GM12892 (cell line): ENCODE results near the gene LMX1B.

Source experiments
- DNase-seq: peaks from one replicate; pipeline ENCODE4 v3.0.0; 2011; ENCODE audit not compliant: insufficient read length
- FAIRE-seq: peaks from 2 replicates; lab custom pipeline; 2011; peaks lifted over from hg19 to GRCh38; lab: Jason Lieb, UNC
- POLR2A ChIP-seq: IDR thresholded peaks from 2 replicates; pipeline ENCODE4 v1.6.1; 2011; ENCODE audit warnings: low read depth, low read length, control low read depth
- POLR2AphosphoS5 ChIP-seq: IDR thresholded peaks from 2 replicates; pipeline ENCODE4 v1.6.1; 2011; ENCODE audit warnings: low read depth, low read length, control low read depth
- TAF1 ChIP-seq: IDR thresholded peaks from 2 replicates; pipeline ENCODE4 v1.6.1; 2011; ENCODE audit warnings: low read depth, mild to moderate bottlenecking, control low read depth, low read length, borderline replicate concordance

Gene LMX1B

GRCh38 chr9:126630458-126631237 lies 16.9 kb downstream of the LMX1B start:
- FAIRE-seq, result no peak
- no peak for DNase-seq
- TF ChIP-seq POLR2AphosphoS5, result no peak
- no peak for TF ChIP-seq TAF1
- TF ChIP-seq POLR2A, result no peak

- TF ChIP-seq TAF1 (no peak), POLR2A (no peak), POLR2AphosphoS5 (no peak)
- FAIRE-seq (no peak), DNase-seq (no peak)
Measured at GRCh38 chr9:126631254-126631653, 17.5 kb downstream of the LMX1B start.

GRCh38 chr9:126633881-126634558 lies 20.3 kb downstream of the LMX1B start:
- FAIRE-seq (no peak), DNase-seq (no peak)
- TF ChIP-seq POLR2A (no peak), POLR2AphosphoS5 (no peak), TAF1 (no peak)

GRCh38 chr9:126635061-126635460 lies 21.3 kb downstream of the LMX1B start:
- TF ChIP-seq POLR2AphosphoS5 (no peak), POLR2A (no peak), TAF1 (no peak)
- FAIRE-seq (no peak), DNase-seq (no peak)

- TF ChIP-seq POLR2AphosphoS5 (no peak), TAF1 (no peak), POLR2A (no peak)
- DNase-seq (no peak), FAIRE-seq (no peak)
Measured at GRCh38 chr9:126635661-126636439, 22.1 kb downstream of the LMX1B start.

GRCh38 chr9:126636983-126637798 lies 23.5 kb downstream of the LMX1B start:
- TF ChIP-seq TAF1 (no peak), POLR2A (no peak), POLR2AphosphoS5 (no peak)
- DNase-seq (no peak), FAIRE-seq (no peak)

GRCh38 chr9:126638571-126639132 lies 24.9 kb downstream of the LMX1B start:
- TF ChIP-seq POLR2AphosphoS5 (no peak), POLR2A (no peak), TAF1 (no peak)
- DNase-seq, result no peak

GRCh38 chr9:126639318-126640000 lies 25.7 kb downstream of the LMX1B start:
- DNase-seq (no peak), FAIRE-seq (no peak)
- TF ChIP-seq POLR2AphosphoS5, result no peak
- no peak for TF ChIP-seq TAF1
- no peak for TF ChIP-seq POLR2A

More at GRCh38 chr9:126638571-126639132, 24.9 kb downstream of the LMX1B start:
- FAIRE-seq, result no peak

GRCh38 chr9:126641118-126641851 lies 27.6 kb downstream of the LMX1B start:
- TF ChIP-seq POLR2A (no peak), POLR2AphosphoS5 (no peak), TAF1 (no peak)
- no peak for FAIRE-seq
- DNase-seq, result no peak
